Measurements from ENCODE around the gene EMSY. TPM values are rescaled to one million over a fixed set of nuclear protein-coding genes. Genes with fewer than 3 reads are reported as not detected.
A peak's percentile ranks its signal among the peaks of the same experiment; 100 is the strongest.

The EMSY gene
- total and polyA plus RNA-seq, 2 of the 8 experiments (the other 6 are each of a cell fraction or from before 2014, with no cell fraction given): 29.6 to 34.6 TPM

GRCh38 chr11:76577226-76577920 is 132.6 kb downstream of the EMSY start:
- no peak overlapping the region for H4K5ac ChIP-seq (ENCODE audit: insufficient read length, low read depth, low read length)
- no peak overlapping the region for H3K4me3 ChIP-seq (ENCODE audit: extremely low read depth in 1 of 4, insufficient read depth in 2 of 4, low read depth in 3 of 4, low read length in 4 of 4)
- no peaks in the 10 kb centered on the region for H3K36me3 ChIP-seq (ENCODE audit: control insufficient read depth in 2 of 4, insufficient read depth in 4 of 4, low read length in 3 of 4)
- H3K27me3 ChIP-seq (replicated peaks in 1 of 4; ENCODE audit: control insufficient read depth in 3 of 4, extremely low read depth in 1 of 4, insufficient read depth in 3 of 4, low read length in 3 of 4): no peaks in the 10 kb centered on the region
- H3K14ac ChIP-seq (ENCODE audit: insufficient read length): no peak overlapping the region
- H3K9me3 ChIP-seq (ENCODE audit: insufficient read depth in 2 of 2, low read depth in 1 of 2, low read length in 1 of 2): peaks cover 0 to 2% of the 10 kb centered on the region in 2 experiments; a peak in 1 of 4 replicates
- H3K4me2 ChIP-seq (ENCODE audit: insufficient read depth in 1 of 2, low read depth in 2 of 2, low read length in 2 of 2): no peak overlapping the region
- no peak overlapping the region for H2BK12ac ChIP-seq (ENCODE audit: low read depth, low read length)
- H3K79me1 ChIP-seq (ENCODE audit: low read depth, low read length): no peaks in the 10 kb centered on the region
- H2BK20ac ChIP-seq (ENCODE audit: low read length): no peak overlapping the region
- H3K23ac ChIP-seq (ENCODE audit: insufficient read length): no peak overlapping the region
- TF ChIP-seq RAD21 (IDR thresholded peaks at IDR 0.05 in 1 of 2, conservative IDR thresholded peaks at IDR 0.05 in 1 of 2; ENCODE audit: low read depth in 2 of 2, low read length in 2 of 2): no peak
- TF ChIP-seq EZH2 (IDR thresholded peaks at IDR 0.05; ENCODE audit: low read depth, low read length, severe bottlenecking): no peak
- TF ChIP-seq POLR2AphosphoS5 (IDR thresholded peaks at IDR 0.05; ENCODE audit: low read depth, low read length): no peak
- TF ChIP-seq SIRT6 (IDR thresholded peaks at IDR 0.05; ENCODE audit: low read length): no peak
- TF ChIP-seq, protein P1, sequence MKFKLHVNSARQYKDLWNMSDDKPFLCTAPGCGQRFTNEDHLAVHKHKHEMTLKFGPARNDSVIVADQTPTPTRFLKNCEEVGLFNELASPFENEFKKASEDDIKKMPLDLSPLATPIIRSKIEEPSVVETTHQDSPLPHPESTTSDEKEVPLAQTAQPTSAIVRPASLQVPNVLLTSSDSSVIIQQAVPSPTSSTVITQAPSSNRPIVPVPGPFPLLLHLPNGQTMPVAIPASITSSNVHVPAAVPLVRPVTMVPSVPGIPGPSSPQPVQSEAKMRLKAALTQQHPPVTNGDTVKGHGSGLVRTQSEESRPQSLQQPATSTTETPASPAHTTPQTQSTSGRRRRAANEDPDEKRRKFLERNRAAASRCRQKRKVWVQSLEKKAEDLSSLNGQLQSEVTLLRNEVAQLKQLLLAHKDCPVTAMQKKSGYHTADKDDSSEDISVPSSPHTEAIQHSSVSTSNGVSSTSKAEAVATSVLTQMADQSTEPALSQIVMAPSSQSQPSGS (IDR thresholded peaks at IDR 0.05; ENCODE audit: low read length): no peak
- no peak for TF ChIP-seq SUZ12 (IDR thresholded peaks at IDR 0.05; ENCODE audit: low read length)
- no peak overlapping the region for H2BK5ac ChIP-seq (ENCODE audit: low read depth, low read length)
- H3K18ac ChIP-seq (ENCODE audit: extremely low read depth, low read length): no peak overlapping the region
- no peaks in the 10 kb centered on the region for H4K20me1 ChIP-seq (replicated peaks in 1 of 2; ENCODE audit: control insufficient read depth in 1 of 2, insufficient read depth in 2 of 2, low read length in 2 of 2)
- H3K9ac ChIP-seq (replicated peaks in 1 of 4; ENCODE audit: extremely low read depth in 1 of 4, low read depth in 3 of 4, low read length in 3 of 4): no peak overlapping the region
- H3K4me1 ChIP-seq (replicated peaks in 1 of 4; ENCODE audit: control insufficient read depth in 3 of 4, insufficient read depth in 4 of 4, low read length in 3 of 4): peaks cover 0 to 11% (median 2%) of the 10 kb centered on the region in 4 experiments; a peak in 5 of 7 replicates
- no peak overlapping the region for H2BK120ac ChIP-seq (replicated peaks; ENCODE audit: low read depth, low read length)
- H4K91ac ChIP-seq (replicated peaks; ENCODE audit: insufficient read length, low read length): no peak overlapping the region
- FAIRE-seq (no peak), DNase-seq (ENCODE audit: low read depth in 1 of 2, low spot score in 2 of 2) (no peak)
- H4K8ac ChIP-seq (ENCODE audit: extremely low read depth, insufficient read depth, low read length): peak overlapping the region; percentile 48; the same call in 1 of the 2 replicates
- no peaks in the 10 kb centered on the region for H3K23me2 ChIP-seq (ENCODE audit: low read depth, low read length)
- 84% methylated on average over 12 of the region's 12 CpGs; no CpG with 5 or more reads in 1 of the 2 experiments for WGBS, 2 experiments (ENCODE audit: extremely low coverage in 1 of 2, insufficient coverage in 1 of 2, insufficient read length in 1 of 2, insufficient replicate concordance in 2 of 2, low coverage in 1 of 2, low lambda C conversion rate in 2 of 2, missing lambda C conversion rate in 1 of 2)
- no peak overlapping the region for H2BK15ac ChIP-seq (ENCODE audit: low read length)
- no peak overlapping the region for H2AK5ac ChIP-seq (ENCODE audit: low read depth, low read length)
- ChIA-PET POLR2A (ENCODE audit: partially characterized antibody) (no interaction called here), CTCF (ENCODE audit: partially characterized antibody) (interaction anchor here (0.9 to 6.0 kb wide), 8 partner anchors 11 to 145 kb away, joined by 3 to 62 read pairs (median 4); no protein-coding TSS in a partner anchor)
- H3K79me2 ChIP-seq (ENCODE audit: control insufficient read depth in 1 of 2, insufficient read depth in 2 of 2, low read length in 2 of 2): no peaks in the 10 kb centered on the region
- H2AFZ ChIP-seq (ENCODE audit: low read length): no peak overlapping the region
- no peak overlapping the region for H3K4ac ChIP-seq (replicated peaks; ENCODE audit: insufficient read length, low read depth, low read length)
- H3K27ac ChIP-seq (ENCODE audit: low read depth, low read length): no peak overlapping the region
- H3K56ac ChIP-seq (replicated peaks; ENCODE audit: insufficient read length, low read depth, low read length): no peak overlapping the region
